HEK293 (cell line): Measurements from ENCODE around the gene FRMD5.

Experiments used
- CTCF ChIA-PET: fragments of 350-600 bp; formaldehyde crosslinking; extraction: SDS; loops from one replicate; lab custom pipeline; 2021; ENCODE audit warnings: antibody characterized with exemption; lab: Yijun Ruan, JAX
- POLR2A ChIA-PET: fragments of 300-600 bp; formaldehyde crosslinking; extraction: SDS; loops from one replicate; lab custom pipeline; 2020; ENCODE audit warnings: antibody characterized with exemption, inconsistent platforms; lab: Yijun Ruan, JAX
- H3K27ac ChIP-seq: fragments of 200-500 bp; sonication (Bioruptor generic); 2 replicates; pipeline ENCODE4 v1.5.1; 2014; ENCODE audit warnings: low read depth, low read length, control low read depth, inconsistent platforms; ENCODE audit errors: extremely low read depth
- H3K36me3 ChIP-seq, 2 experiments: fragments of 200-500 bp in 1 of 2; sonication (Bioruptor generic) in 1 of 2; 1 replicate in 1 of 2; 2 replicates in 1 of 2; pipeline ENCODE4 v1.5.1; 2014 to 2017; ENCODE audit warnings: inconsistent platforms in 2 of 2, low read length in 2 of 2; ENCODE audit not compliant: control insufficient read depth in 2 of 2, insufficient read depth in 1 of 2
- H3K4me1 ChIP-seq: fragments of 200-500 bp; sonication (Bioruptor generic); 2 replicates; pipeline ENCODE4 v1.5.1; 2014; ENCODE audit warnings: mild to moderate bottlenecking, low read length, inconsistent platforms; ENCODE audit not compliant: control insufficient read depth, insufficient read depth
- H3K4me3 ChIP-seq: 2 replicates; pipeline ENCODE4 v1.5.1; 2011; ENCODE audit warnings: low read depth, mild to moderate bottlenecking, control low read depth, low read length, moderate library complexity
- H3K9me3 ChIP-seq: fragments of 200-500 bp; sonication (Bioruptor generic); 2 replicates; pipeline ENCODE4 v1.5.1; 2014; ENCODE audit warnings: low read depth, low read length, inconsistent platforms; ENCODE audit not compliant: control insufficient read depth, insufficient read depth
- GLI4 ChIP-seq: fragments of 450-650 bp; formaldehyde crosslinking; IDR thresholded peaks from 2 replicates; pipeline ENCODE4 v1.5.1; 2016; ENCODE audit warnings: missing biosample characterization, missing genetic modification characterization
- KLF10 ChIP-seq: fragments of 450-650 bp; IDR thresholded peaks from 2 replicates; pipeline ENCODE4 v1.5.1; 2018; ENCODE audit warnings: missing biosample characterization, mild to moderate bottlenecking, missing genetic modification characterization
- SCRT2 ChIP-seq: fragments of 450-650 bp; formaldehyde crosslinking; IDR thresholded peaks from 2 replicates; pipeline ENCODE4 v1.5.1; 2016; ENCODE audit warnings: missing biosample characterization, missing genetic modification characterization
- ZBTB6 ChIP-seq: fragments of 450-650 bp; formaldehyde crosslinking; IDR thresholded peaks from 2 replicates; pipeline ENCODE4 v1.5.1; 2017; ENCODE audit warnings: missing biosample characterization, missing genetic modification characterization
- ZBTB7A ChIP-seq: fragments of 450-650 bp; formaldehyde crosslinking; IDR thresholded peaks from 2 replicates; pipeline ENCODE4 v1.5.1; 2016; ENCODE audit warnings: low read depth, missing biosample characterization, missing genetic modification characterization
- ZNF184 ChIP-seq: fragments of 450-650 bp; IDR thresholded peaks from 2 replicates; pipeline ENCODE4 v1.5.1; 2018; ENCODE audit warnings: missing biosample characterization, mild to moderate bottlenecking, missing genetic modification characterization
- ZNF280C ChIP-seq: fragments of 450-650 bp; formaldehyde crosslinking; IDR thresholded peaks from 2 replicates; pipeline ENCODE4 v1.5.1; 2016; ENCODE audit warnings: missing biosample characterization, missing genetic modification characterization
- ZNF302 ChIP-seq: fragments of 450-650 bp; formaldehyde crosslinking; IDR thresholded peaks from 2 replicates; pipeline ENCODE4 v1.5.1; 2016; ENCODE audit warnings: missing biosample characterization, missing genetic modification characterization, low read depth
- ZNF354C ChIP-seq: fragments of 450-650 bp; formaldehyde crosslinking; IDR thresholded peaks from 2 replicates; pipeline ENCODE4 v1.5.1; 2016; ENCODE audit warnings: missing biosample characterization, missing genetic modification characterization, low read depth, borderline replicate concordance
- ZNF37A ChIP-seq: fragments of 450-650 bp; IDR thresholded peaks from 2 replicates; pipeline ENCODE4 v1.5.1; 2018; ENCODE audit warnings: missing biosample characterization, missing genetic modification characterization
- ZNF473 ChIP-seq: fragments of 450-650 bp; formaldehyde crosslinking; IDR thresholded peaks from 2 replicates; pipeline ENCODE4 v1.5.1; 2017; ENCODE audit warnings: missing biosample characterization, missing genetic modification characterization
- ZNF529 ChIP-seq: fragments of 450-650 bp; formaldehyde crosslinking; IDR thresholded peaks from 2 replicates; pipeline ENCODE4 v1.5.1; 2017; ENCODE audit warnings: missing genetic modification characterization, missing biosample characterization; ENCODE audit not compliant: insufficient replicate concordance
- ZNF645 ChIP-seq: fragments of 450-650 bp; formaldehyde crosslinking; IDR thresholded peaks from 2 replicates; pipeline ENCODE4; 2016; ENCODE audit warnings: missing biosample characterization, missing genetic modification characterization
- ZNF843 ChIP-seq: fragments of 450-650 bp; formaldehyde crosslinking; IDR thresholded peaks from 2 replicates; pipeline ENCODE4 v1.5.1; 2016; ENCODE audit warnings: missing biosample characterization, missing genetic modification characterization
- TF ChIP-seq, protein P1 (sequence below): fragments of 450-650 bp; formaldehyde crosslinking; IDR thresholded peaks from 2 replicates; pipeline ENCODE4 v1.5.1; 2016; ENCODE audit warnings: missing biosample characterization, missing genetic modification characterization
- TF ChIP-seq, protein P2 (sequence below): fragments of 450-650 bp; formaldehyde crosslinking; conservative IDR thresholded peaks from 2 replicates; pipeline ENCODE4 v1.5.1; 2016; ENCODE audit warnings: low read depth, missing biosample characterization, missing genetic modification characterization
- TF ChIP-seq, protein P3 (sequence below): fragments of 450-650 bp; formaldehyde crosslinking; IDR thresholded peaks from 2 replicates; pipeline ENCODE4 v1.5.1; 2016; ENCODE audit warnings: missing biosample characterization, missing genetic modification characterization, low read depth

Gene FRMD5

GRCh38 chr15:43919540-43920253 lies 275.4 kb downstream of the FRMD5 start (continued):
- no peak for TF ChIP-seq KLF10 (tag by site-specific recombination)
- no peak for TF ChIP-seq GLI4

- Histone ChIP-seq H3K9me3 (no peaks in the 10 kb centered on the region), H3K36me3 (no peaks in the 10 kb centered on the region), H3K4me3 (no peak overlapping the region), H3K4me1 (peaks cover 8% of the 10 kb centered on the region; the same call in 1 of the 2 replicates), H3K27ac (no peak overlapping the region)
- TF ChIP-seq ZNF529 (tag by site-specific recombination) (no peak), SCRT2 (tag by site-specific recombination) (no peak), ZNF354C (tag by site-specific recombination) (no peak), ZBTB6 (tag by site-specific recombination) (no peak), ZNF184 (tag by site-specific recombination) (no peak), ZNF302 (no peak), ZNF843 (tag by site-specific recombination) (no peak), ZNF473 (no peak), ZNF280C (tag by site-specific recombination) (no peak), ZNF37A (tag by site-specific recombination) (no peak), ZBTB7A (tag by site-specific recombination) (no peak), ZNF645 (tag by site-specific recombination) (no peak)
- TF ChIP-seq, protein P1, sequence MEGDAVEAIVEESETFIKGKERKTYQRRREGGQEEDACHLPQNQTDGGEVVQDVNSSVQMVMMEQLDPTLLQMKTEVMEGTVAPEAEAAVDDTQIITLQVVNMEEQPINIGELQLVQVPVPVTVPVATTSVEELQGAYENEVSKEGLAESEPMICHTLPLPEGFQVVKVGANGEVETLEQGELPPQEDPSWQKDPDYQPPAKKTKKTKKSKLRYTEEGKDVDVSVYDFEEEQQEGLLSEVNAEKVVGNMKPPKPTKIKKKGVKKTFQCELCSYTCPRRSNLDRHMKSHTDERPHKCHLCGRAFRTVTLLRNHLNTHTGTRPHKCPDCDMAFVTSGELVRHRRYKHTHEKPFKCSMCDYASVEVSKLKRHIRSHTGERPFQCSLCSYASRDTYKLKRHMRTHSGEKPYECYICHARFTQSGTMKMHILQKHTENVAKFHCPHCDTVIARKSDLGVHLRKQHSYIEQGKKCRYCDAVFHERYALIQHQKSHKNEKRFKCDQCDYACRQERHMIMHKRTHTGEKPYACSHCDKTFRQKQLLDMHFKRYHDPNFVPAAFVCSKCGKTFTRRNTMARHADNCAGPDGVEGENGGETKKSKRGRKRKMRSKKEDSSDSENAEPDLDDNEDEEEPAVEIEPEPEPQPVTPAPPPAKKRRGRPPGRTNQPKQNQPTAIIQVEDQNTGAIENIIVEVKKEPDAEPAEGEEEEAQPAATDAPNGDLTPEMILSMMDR: no peak
- TF ChIP-seq, protein P2, sequence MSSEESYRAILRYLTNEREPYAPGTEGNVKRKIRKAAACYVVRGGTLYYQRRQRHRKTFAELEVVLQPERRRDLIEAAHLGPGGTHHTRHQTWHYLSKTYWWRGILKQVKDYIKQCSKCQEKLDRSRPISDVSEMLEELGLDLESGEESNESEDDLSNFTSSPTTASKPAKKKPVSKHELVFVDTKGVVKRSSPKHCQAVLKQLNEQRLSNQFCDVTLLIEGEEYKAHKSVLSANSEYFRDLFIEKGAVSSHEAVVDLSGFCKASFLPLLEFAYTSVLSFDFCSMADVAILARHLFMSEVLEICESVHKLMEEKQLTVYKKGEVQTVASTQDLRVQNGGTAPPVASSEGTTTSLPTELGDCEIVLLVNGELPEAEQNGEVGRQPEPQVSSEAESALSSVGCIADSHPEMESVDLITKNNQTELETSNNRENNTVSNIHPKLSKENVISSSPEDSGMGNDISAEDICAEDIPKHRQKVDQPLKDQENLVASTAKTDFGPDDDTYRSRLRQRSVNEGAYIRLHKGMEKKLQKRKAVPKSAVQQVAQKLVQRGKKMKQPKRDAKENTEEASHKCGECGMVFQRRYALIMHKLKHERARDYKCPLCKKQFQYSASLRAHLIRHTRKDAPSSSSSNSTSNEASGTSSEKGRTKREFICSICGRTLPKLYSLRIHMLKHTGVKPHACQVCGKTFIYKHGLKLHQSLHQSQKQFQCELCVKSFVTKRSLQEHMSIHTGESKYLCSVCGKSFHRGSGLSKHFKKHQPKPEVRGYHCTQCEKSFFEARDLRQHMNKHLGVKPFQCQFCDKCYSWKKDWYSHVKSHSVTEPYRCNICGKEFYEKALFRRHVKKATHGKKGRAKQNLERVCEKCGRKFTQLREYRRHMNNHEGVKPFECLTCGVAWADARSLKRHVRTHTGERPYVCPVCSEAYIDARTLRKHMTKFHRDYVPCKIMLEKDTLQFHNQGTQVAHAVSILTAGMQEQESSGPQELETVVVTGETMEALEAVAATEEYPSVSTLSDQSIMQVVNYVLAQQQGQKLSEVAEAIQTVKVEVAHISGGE (tag by site-specific recombination): no peak
- TF ChIP-seq, protein P3, sequence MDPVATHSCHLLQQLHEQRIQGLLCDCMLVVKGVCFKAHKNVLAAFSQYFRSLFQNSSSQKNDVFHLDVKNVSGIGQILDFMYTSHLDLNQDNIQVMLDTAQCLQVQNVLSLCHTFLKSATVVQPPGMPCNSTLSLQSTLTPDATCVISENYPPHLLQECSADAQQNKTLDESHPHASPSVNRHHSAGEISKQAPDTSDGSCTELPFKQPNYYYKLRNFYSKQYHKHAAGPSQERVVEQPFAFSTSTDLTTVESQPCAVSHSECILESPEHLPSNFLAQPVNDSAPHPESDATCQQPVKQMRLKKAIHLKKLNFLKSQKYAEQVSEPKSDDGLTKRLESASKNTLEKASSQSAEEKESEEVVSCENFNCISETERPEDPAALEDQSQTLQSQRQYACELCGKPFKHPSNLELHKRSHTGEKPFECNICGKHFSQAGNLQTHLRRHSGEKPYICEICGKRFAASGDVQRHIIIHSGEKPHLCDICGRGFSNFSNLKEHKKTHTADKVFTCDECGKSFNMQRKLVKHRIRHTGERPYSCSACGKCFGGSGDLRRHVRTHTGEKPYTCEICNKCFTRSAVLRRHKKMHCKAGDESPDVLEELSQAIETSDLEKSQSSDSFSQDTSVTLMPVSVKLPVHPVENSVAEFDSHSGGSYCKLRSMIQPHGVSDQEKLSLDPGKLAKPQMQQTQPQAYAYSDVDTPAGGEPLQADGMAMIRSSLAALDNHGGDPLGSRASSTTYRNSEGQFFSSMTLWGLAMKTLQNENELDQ (tag by site-specific recombination): no peak
- ChIA-PET POLR2A (no interaction called here), CTCF (no interaction called here)
Observed at GRCh38 chr15:43918717-43919116, 276.4 kb downstream of the FRMD5 start.
